Upper lobe of right lung (tissue), 1 donor: ENCODE data around the gene DKK2. TPM values are rescaled to one million over a fixed set of nuclear protein-coding genes. Genes with fewer than 3 reads are reported as not detected.

Source experiments
- ATAC-seq: fragments of 200-7000 bp; cut with Tn5 transposase; one replicate; pipeline ENCODE4 v1.9.1; 2020; ENCODE audit warnings: mild to moderate bottlenecking, moderate library complexity
- DNase-seq: peaks from one replicate; pipeline ENCODE4 v3.0.0-alpha.2; 2020
- H3K27ac ChIP-seq: fragments of 200-600 bp; one replicate; pipeline ENCODE4 v1.8.0; 2022
- H3K27me3 ChIP-seq: fragments of 200-600 bp; one replicate; pipeline ENCODE4 v1.8.0; 2022; ENCODE audit warnings: mild to moderate bottlenecking
- H3K36me3 ChIP-seq: fragments of 200-600 bp; one replicate; pipeline ENCODE4 v1.8.0; 2022
- H3K4me1 ChIP-seq: fragments of 200-600 bp; one replicate; pipeline ENCODE4 v1.8.0; 2022
- H3K4me3 ChIP-seq: fragments of 200-600 bp; one replicate; pipeline ENCODE4 v1.8.0; 2022; ENCODE audit warnings: mild to moderate bottlenecking
- H3K9me3 ChIP-seq: fragments of 200-600 bp; one replicate; pipeline ENCODE4 v1.8.0; 2022
- CTCF ChIP-seq: fragments of 200-600 bp; IDR thresholded peaks from one replicate; pipeline ENCODE4 v1.8.0; 2022; ENCODE audit warnings: antibody characterized with exemption
- intact Hi-C: fragments of 100-400 bp; cut with DNase I; formaldehyde crosslinking; loops from one replicate; pipeline ENCODE4 v1.11.0; 2022
- total RNA-seq: library from RNA; stranded (reverse); fragmentation: NEBNext Ultra II Directional; extraction: Animal tissue kit (Norgen Biotek cat#: 25700); gene quantifications from one replicate; pipeline ENCODE4 v1.2.1, GENCODE V29; 2021
- donor health status: DM: no; HTN: yes; CAD: no; lungs with severe emphysema.

DKK2 gene
- total RNA-seq, 1 donor from 2014 or later = 15.1 TPM

- Histone ChIP-seq H3K27ac (no peak overlapping the region), H3K27me3 (no peaks in the 10 kb centered on the region), H3K36me3 (no peaks in the 10 kb centered on the region), H3K9me3 (no peaks in the 10 kb centered on the region), H3K4me1 (no peaks in the 10 kb centered on the region), H3K4me3 (no peak overlapping the region)
- TF ChIP-seq CTCF = no peak
- intact Hi-C loops = no loop called here
- ATAC-seq (no peak), DNase-seq (no peak)
Observed at GRCh38 chr4:107009196-107009968, 26.7 kb downstream of the DKK2 start.

- TF ChIP-seq CTCF = no peak
- no peak overlapping the region for H3K4me3 ChIP-seq
- ATAC-seq (no peak), DNase-seq (no peak)
- intact Hi-C loops = no loop called here
- H3K27ac ChIP-seq = no peak overlapping the region
- H3K27me3 ChIP-seq = no peaks in the 10 kb centered on the region
- H3K9me3 ChIP-seq = no peaks in the 10 kb centered on the region
- no peaks in the 10 kb centered on the region for H3K4me1 ChIP-seq
- H3K36me3 ChIP-seq = no peaks in the 10 kb centered on the region
Observed at GRCh38 chr4:107008115-107008514, 28.0 kb downstream of the DKK2 start.

GRCh38 chr4:107006218-107006617, 29.9 kb downstream of the DKK2 start:
- DNase-seq (no peak), ATAC-seq (no peak)
- H3K4me1 ChIP-seq = no peaks in the 10 kb centered on the region
- H3K9me3 ChIP-seq = no peaks in the 10 kb centered on the region
- TF ChIP-seq CTCF = no peak
- no peaks in the 10 kb centered on the region for H3K27me3 ChIP-seq
- H3K36me3 ChIP-seq = no peaks in the 10 kb centered on the region
- no peak overlapping the region for H3K4me3 ChIP-seq
- intact Hi-C loops = no loop called here
- no peak overlapping the region for H3K27ac ChIP-seq

GRCh38 chr4:106996490-106996889, 39.6 kb downstream of the DKK2 start:
- DNase-seq = no peak

GRCh38 chr4:106993827-106994226, 42.3 kb downstream of the DKK2 start:
- Histone ChIP-seq H3K4me3 (no peak overlapping the region), H3K4me1 (no peaks in the 10 kb centered on the region), H3K9me3 (no peaks in the 10 kb centered on the region), H3K27me3 (no peaks in the 10 kb centered on the region), H3K36me3 (no peaks in the 10 kb centered on the region), H3K27ac (no peak overlapping the region)
- no peak for ATAC-seq
- DNase-seq = no peak
- no peak for TF ChIP-seq CTCF
- intact Hi-C loops = no loop called here

More at GRCh38 chr4:106996490-106996889, 39.6 kb downstream of the DKK2 start:
- intact Hi-C loops = no loop called here
- Histone ChIP-seq H3K36me3 (no peaks in the 10 kb centered on the region), H3K4me3 (no peak overlapping the region), H3K9me3 (no peaks in the 10 kb centered on the region), H3K27me3 (no peaks in the 10 kb centered on the region), H3K27ac (no peak overlapping the region), H3K4me1 (no peaks in the 10 kb centered on the region)
- TF ChIP-seq CTCF = no peak
- ATAC-seq = no peak

GRCh38 chr4:106987311-106987710, 48.8 kb downstream of the DKK2 start:
- no peak for ATAC-seq
- no peaks in the 10 kb centered on the region for H3K4me1 ChIP-seq
- H3K36me3 ChIP-seq = no peaks in the 10 kb centered on the region
- DNase-seq = no peak
- no peak overlapping the region for H3K27ac ChIP-seq
- intact Hi-C loops = no loop called here
- no peaks in the 10 kb centered on the region for H3K27me3 ChIP-seq
- H3K9me3 ChIP-seq = no peaks in the 10 kb centered on the region
- no peak overlapping the region for H3K4me3 ChIP-seq
- no peak for TF ChIP-seq CTCF
